AG04450 (cell line): ENCODE measurements around the gene ZFAND2A. TPM values are rescaled to one million over a fixed set of nuclear protein-coding genes. Genes with fewer than 3 reads are reported as not detected.

ENCODE experiments used
- CTCF ChIA-PET: fragments of 300-600, 350-600 bp; formaldehyde crosslinking; extraction: SDS; loops from one replicate; lab custom pipeline; 2022; ENCODE audit warnings: antibody characterized with exemption, inconsistent platforms; lab: Charles Lee
- POLR2A ChIA-PET: fragments of 350-600 bp; formaldehyde crosslinking; extraction: SDS; loops from one replicate; lab custom pipeline; 2021; ENCODE audit warnings: antibody characterized with exemption, inconsistent platforms; lab: Yijun Ruan, JAX
- DNase-seq: peaks from one replicate; pipeline ENCODE4 v3.0.0-alpha.2; 2011; ENCODE audit warnings: low read depth, low spot score
- H3K27ac ChIP-seq: one replicate; pipeline ENCODE4 v1.5.1; 2012; ENCODE audit warnings: low read depth, low read length, control low read depth
- H3K27me3 ChIP-seq: one replicate; pipeline ENCODE4 v1.6.0; 2012; ENCODE audit warnings: low read length; ENCODE audit not compliant: control insufficient read depth, insufficient read depth
- H3K4me3 ChIP-seq: 2 replicates; pipeline ENCODE4 v1.5.1; 2011; ENCODE audit warnings: mild to moderate bottlenecking, low read depth, low read length, control low read depth
- H3K9me3 ChIP-seq: 2 replicates; pipeline ENCODE4 v1.5.1; 2012; ENCODE audit warnings: low read length; ENCODE audit not compliant: control insufficient read depth, insufficient read depth
- CTCF ChIP-seq: IDR thresholded peaks from 2 replicates; pipeline ENCODE4 v1.5.1; 2011; ENCODE audit warnings: low read depth, low read length, control low read depth, inconsistent platforms
- polyA plus RNA-seq: library from polyadenylated mRNA; depleted of rRNA; stranded (reverse); fragments of >200 nt; gene quantifications from 2 replicates; pipeline ENCODE4 v1.2.3, GENCODE V29; 2011

Gene ZFAND2A
- polyA plus RNA-seq, 1 experiment, result 38.9 TPM

DNA sequence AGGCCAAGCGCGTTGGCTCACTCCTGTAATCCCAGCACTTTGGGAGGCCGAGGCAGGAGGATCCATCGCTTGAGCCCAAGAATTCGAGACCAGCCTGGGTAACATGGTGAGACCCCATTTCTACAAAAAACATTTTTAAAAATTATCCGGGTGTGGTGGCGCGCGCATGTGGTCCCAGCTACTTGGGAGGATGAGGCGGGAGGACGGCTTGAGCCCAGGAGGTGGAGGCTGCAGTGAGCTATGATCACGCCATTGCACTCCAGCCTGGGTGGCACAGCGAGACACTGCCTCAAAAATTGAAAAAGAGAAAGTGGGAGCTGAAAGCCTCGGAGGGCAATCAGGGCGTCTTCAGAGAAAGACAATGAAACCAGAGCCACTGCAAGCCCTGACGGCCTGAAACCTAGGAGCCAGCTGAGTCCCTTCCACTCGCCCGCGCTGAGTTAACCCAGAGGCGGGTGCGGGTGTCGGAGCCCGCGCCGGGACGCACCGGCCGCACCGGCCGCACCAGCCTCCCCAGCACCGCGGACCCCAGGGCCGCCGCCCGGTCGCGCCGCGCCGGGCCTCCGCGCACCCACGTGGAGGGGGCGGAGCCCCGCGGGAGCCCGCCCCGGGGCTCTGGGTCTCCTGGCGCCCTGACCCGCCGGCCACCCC, 22.4 kb downstream of the ZFAND2A start:
- no peak for DNase-seq
- CTCF ChIA-PET, result interaction anchor here (0.6 to 2.8 kb wide), 4 partner anchors 11 to 144 kb away, joined by 3 to 18 read pairs (median 6); no protein-coding TSS in a partner anchor
- Histone ChIP-seq H3K4me3 (peak overlapping the region; percentile 67), H3K27me3 (peaks cover 2% of the 10 kb centered on the region), H3K9me3 (no peaks in the 10 kb centered on the region; the same call in 1 of the 2 replicates), H3K27ac (no peak overlapping the region)
- no peak for TF ChIP-seq CTCF
- POLR2A ChIA-PET, result interaction anchor here (0.7 to 1.2 kb wide), 3 partner anchors 14 to 93 kb away, joined by 3 to 4 read pairs (median 3); no protein-coding TSS in a partner anchor

DNA sequence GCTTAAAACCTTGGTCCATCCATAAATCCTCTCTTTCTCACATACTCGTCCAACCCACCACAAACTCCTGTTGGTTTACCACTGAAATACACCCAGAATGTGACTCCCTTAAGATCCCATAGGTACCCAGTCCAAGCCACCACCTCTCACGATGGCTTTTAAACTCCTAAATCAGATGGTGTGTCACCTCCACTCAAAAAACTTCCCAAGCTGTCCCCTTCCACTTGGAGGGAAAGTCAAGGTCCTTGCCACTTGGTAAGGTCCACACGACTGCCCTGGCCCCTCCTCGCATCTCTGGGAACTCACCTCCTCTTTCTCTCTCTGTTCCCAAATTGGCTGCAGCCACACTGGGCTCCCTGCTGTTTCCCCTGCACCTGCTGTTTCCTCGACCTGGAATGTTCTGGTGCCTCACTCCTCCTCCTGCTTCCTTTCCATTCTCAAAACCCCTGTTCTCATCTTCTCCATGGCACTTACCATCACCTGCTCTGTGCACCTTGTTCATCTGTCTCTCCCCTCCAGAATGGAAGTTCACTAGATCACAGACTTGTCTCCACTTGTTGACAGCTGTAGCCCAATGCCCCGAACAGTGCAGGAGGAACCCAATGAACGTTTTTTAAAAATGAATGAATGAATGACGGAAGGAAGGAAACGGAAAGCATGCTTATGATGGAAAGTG, 23.0 kb downstream of the ZFAND2A start:
- Histone ChIP-seq H3K4me3 (peak overlapping the region; percentile 67), H3K9me3 (no peaks in the 10 kb centered on the region; the same call in 1 of the 2 replicates), H3K27ac (no peak overlapping the region), H3K27me3 (peaks cover 1% of the 10 kb centered on the region)
- DNase-seq, result no peak
- CTCF ChIA-PET, result interaction anchor here (0.6 to 2.8 kb wide), 5 partner anchors 10 to 144 kb away, joined by 3 to 18 read pairs (median 5); no protein-coding TSS in a partner anchor
- no peak for TF ChIP-seq CTCF
- POLR2A ChIA-PET, result interaction anchor here (0.7 to 1.2 kb wide), 3 partner anchors 14 to 92 kb away, joined by 3 to 4 read pairs (median 3); no protein-coding TSS in a partner anchor

DNA sequence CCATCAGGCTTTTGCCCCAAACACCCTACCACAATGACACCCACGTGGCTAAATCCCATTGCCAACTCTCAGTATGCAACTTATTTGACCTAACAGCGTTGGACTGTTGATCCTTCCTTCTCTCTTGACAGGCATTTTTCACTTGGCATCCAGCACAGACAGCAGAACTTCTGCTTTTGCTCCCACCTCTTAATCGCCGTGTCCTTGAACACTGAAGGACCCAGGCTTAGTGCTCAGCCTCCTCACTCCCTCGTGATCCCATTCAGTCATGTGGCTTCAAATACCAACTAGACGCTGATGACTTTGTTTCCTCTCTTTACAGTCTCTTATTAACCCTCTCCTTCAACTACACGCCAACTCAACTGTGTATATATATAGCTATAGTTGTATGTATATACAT, 25.0 kb downstream of the ZFAND2A start:
- Histone ChIP-seq H3K9me3 (no peaks in the 10 kb centered on the region; the same call in 1 of the 2 replicates), H3K4me3 (no peak overlapping the region), H3K27me3 (no peaks in the 10 kb centered on the region), H3K27ac (no peak overlapping the region)
- TF ChIP-seq CTCF, result no peak
- no peak for DNase-seq
- ChIA-PET POLR2A (no interaction called here), CTCF (no interaction called here)

DNA sequence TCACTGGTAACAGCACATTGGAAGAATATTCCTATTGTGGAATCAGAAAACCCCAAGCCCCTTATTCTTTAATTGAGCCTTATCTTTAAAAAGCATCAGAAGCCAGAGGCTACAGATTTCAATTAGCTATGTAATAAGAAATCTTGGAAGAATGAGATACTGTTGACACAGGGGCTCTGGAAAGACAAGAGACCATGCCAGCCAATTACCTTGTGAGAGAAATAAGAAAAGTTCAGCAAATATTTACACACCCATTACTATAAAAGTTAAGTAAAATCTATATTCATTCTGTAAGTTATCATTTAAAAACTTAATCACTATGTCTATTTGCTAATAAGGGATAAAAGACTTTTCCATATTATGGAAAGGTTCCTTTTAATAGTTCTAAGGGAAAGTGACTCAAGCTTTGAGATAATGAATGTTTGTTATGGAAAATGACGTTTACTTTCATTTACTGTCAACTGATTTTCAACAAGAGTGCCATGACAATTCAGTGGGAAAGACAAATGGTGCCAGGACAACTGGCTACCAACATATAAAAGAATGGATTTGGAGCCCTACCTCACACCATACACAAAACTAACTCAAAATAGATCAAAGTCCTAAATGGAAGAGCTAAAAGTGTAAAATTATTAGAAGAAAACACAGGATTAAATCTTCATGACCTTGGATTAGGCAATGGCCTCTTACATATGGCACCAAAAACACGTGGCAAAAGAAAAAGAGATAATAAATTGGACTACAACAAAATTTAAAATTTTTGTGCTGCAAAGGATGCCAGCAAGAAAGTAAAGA, 28.3 kb downstream of the ZFAND2A start:
- no peak for TF ChIP-seq CTCF
- POLR2A ChIA-PET, result no interaction called here

More for the DNA sequence above, 28.3 kb downstream of the ZFAND2A start:
- CTCF ChIA-PET, result interaction anchor here (1.4 kb wide), 1 partner anchor 8 kb away, joined by 4 read pairs; no protein-coding TSS in a partner anchor
- no peak for DNase-seq
- Histone ChIP-seq H3K27ac (no peak overlapping the region), H3K27me3 (no peaks in the 10 kb centered on the region), H3K9me3 (no peaks in the 10 kb centered on the region), H3K4me3 (no peak overlapping the region)
